Inflammatory macrophage (primary cell): ENCODE results near the gene KCNJ6.

Experiments used
- DNase-seq, 2 donors: peaks; one replicate each; pipeline ENCODE4 v3.0.0-alpha.2; 2020 to 2022

Gene KCNJ6

DNA sequence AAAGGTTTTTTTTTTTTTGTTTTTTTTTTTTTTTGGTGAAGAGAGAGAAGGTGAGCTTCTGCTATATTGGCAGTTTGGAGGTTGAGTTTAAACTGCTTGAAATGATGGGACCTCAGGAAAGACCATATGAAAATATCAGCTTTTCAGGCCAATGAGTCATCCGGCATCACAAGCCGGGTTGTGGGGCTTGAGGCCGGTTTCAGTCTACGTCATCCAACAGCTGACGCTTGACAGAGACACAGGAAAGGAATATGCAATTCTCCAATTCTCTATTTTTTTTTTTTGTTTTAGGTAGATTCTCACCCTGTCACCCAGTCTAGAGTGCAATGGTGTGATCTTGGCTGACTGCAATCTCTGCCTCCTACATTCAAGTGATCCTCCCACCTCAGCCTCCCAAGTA lies 52.4 kb downstream of the KCNJ6 start:
- DNase-seq = peak; percentile 78 to 79

DNA sequence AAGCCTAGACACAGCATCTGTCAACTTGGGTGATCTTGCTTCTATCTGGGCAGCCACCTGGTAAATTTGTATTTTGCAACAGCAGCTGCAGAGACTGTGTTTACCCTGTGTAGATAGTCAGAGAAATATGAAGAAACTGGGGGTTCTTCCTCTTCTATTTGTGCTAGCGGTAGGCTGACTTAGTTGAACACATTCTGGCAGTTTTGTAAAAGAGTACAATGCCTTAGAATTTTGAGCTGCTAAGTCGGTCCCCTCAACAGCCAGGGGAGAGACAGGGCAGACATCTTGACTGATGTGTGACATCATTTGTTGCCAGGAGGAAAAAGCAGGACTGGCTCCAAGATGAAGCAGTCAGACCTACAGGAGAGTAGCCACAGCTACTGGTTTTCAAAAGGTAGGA lies 53.7 kb downstream of the KCNJ6 start:
- peak; percentile 53 to 59 for DNase-seq

DNA sequence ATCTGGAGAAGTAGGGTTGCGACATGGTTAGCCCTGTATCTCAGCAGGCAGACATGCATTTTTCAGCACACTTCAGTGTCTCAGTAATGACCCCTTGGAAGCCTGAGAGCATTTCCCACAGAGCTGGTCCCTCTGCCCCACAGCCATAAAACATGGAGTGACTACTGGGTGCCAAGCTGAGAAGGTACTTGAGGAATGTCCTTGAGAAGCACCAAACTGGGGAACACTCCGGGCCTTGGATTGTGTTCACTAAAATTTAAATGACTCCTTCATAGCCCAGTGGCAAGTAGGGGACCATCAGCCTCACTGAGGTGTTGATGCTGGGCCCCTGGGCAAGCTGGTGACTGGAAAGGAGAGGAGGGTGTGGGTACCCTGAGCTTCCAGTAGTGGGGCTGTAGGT lies 54.7 kb downstream of the KCNJ6 start:
- DNase-seq = no peak

DNA sequence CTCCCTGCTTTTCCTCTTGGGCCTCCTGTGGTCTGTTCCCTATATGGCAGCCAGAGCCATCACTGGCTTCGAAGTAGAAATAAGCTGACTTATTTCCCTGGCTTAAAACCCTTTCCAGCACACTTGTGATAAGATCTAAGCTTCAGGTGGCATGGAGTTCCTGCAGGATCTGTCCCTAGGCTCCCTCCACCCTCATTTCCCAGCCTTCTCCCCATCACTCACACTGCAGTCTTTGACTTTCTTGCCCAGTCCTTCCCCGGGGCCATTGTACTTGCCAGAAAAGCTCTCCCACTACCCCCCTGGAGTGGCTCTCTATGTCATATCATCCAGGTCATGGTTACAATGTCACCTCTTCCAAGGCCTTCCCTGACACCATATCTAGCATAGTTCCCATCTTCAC lies 55.8 kb downstream of the KCNJ6 start:
- DNase-seq = no peak

DNA sequence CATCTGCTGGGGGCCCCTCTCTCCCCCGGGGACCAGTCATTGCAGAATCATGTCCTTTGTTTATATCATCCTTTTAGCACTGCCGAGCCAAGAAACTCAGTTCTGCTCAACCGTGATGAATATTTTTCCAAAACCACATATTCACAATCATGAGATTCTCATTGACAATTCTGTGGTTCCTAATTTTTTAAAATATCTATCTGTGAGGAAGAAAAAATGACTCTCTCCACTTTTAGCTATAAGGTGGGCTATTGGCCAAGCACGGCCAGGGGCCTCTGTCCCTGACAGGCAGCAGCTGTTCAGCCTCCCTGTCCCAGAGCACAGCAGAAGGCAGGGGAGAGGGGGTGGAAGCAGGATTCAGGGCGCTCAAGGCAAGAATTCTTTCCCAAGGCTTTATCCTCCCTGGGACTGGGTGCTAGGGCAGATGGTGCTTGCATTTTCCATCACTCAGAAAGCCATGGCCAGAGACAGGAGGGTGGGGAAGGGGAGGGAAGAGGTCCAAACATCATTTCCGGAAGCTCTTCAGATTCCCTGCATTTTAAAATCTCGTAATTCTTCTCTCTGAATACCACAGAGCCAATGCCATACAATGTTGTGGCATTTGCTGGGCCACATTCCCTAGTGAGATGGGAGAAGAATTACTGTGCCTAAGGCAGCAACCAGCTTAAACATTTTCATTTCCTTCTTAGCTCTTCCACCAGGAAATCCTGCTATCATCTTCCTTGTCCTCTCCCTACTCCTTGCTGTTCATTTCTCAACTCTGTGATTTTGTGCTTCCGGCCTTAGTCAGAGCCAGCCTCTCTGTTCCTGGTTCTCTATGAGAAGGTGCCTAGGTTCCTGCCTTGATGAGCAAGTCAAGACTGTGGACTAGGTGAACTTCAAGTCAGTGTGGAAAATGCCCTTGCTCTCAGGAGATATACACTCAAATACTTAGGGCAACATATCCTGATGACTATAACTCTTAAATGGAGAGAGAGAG lies 60.3 kb downstream of the KCNJ6 start:
- no peak for DNase-seq

DNA sequence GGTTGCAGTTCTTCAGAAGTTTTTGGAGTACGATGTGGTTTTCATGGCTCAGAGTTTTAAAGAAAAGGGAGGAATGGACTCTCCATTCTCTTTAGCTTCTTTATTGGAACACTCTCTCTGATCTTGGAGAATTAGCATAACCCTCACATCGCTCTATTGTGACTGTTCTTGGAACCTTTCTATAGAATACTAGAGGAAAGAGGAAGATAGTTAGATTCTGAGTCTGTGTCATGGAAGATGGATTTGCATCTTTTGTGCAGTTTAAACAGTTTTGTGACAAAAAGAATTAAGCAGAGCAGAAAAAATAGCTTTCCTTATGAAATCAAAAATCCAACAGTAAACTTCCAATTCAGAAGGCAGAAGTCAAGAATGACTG lies 61.0 kb downstream of the KCNJ6 start:
- no peak for DNase-seq

DNA sequence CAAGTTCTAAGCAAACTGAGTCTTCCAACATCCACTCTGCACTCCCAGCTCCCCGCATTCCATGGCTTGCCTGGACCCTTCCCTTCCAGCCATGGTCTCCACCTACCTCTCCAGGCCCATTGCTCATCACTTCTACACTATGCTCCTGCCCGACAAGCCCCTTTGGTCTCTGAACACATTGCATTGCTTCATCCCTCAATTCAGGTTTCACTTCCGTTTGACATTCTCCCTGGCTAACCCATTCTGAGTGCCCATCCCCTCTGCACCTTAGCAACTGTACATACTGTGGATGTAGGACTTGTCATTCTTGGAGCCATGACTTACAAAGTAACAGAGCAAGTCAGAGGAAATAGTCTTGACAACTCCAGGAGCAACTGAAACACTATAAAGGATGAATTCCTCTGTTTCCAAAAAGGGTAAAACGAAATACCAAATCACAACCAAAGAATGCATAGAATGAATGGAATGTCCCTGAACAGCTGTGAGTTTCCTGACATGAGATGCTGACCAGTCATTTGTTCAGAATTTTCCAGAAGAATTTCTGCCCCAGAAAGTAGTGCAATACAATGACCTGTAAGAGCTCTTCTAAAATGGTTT lies 66.7 kb downstream of the KCNJ6 start:
- no peak for DNase-seq

DNA sequence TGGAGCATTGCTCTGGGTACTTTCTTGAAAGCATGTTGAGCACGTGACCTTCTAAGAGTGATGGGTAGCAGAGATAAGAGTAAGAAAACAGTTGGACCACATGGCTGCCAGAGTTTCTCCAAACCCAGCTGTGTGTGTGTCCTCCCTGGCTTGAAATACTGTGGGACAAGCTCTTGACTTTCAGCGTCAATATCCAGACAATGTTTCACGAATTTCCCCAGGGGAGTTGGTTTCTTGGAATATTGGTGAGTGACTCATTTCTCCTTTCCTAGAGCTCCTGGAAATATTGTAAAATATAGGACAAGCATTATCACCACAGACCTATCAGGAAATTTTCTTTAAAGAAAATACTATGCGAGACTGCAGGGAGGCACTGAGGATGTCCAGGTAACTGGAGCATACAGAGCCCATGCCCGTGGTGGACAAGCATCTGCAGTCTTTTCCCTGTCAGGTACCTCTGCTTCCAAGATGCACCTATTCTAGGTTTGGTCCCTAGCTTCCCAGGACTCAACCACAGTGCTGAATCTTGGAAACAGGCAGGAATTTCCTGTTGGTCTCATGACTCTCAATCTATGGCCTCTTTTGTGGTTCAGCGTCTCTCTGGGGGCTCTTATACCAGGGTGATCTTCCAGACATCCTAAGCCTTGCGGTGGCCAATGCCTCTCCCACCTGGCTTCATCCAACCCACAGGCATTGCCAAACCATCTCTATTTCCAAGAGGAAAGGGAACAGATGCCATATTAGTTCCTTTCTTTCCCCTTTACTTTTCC lies 67.4 kb downstream of the KCNJ6 start:
- no peak for DNase-seq

DNA sequence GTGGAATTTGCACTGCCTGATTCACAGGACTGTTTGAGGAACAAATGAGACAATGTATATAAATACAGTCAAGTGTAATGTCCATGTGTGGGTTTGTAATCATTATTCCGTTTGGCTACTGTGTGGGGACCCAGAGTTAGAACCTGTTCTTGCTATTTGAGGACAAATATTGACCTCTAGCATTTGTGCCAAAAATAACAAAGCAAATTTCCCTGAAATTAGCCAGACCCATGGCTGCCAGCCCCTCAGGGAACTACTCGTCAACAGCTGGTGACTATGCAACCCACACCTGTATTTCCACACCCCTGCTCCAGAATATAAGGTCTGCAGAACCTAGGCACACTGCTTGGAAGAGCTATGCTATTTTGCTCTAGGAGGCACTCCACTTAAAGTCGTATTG lies 70.7 kb downstream of the KCNJ6 start:
- DNase-seq = no peak

DNA sequence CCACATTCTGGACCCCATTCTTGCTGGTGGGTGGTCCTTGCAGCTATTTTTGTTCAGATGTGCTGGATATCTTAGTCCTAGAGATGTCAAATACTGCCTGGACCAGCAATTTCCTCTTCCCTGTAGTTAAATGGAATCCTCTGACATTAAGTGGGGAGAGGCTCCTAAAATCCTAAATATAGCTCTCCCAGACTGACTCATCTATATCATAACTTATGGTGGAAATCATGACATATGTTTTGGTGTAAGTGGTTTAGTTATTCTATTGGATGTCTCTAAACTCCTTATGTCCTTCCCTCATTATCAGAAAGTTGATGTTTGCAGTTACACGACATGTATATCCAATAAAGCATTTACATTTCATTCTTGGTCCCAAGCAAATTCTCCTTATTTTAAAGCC lies 73.1 kb downstream of the KCNJ6 start:
- DNase-seq = no peak

DNA sequence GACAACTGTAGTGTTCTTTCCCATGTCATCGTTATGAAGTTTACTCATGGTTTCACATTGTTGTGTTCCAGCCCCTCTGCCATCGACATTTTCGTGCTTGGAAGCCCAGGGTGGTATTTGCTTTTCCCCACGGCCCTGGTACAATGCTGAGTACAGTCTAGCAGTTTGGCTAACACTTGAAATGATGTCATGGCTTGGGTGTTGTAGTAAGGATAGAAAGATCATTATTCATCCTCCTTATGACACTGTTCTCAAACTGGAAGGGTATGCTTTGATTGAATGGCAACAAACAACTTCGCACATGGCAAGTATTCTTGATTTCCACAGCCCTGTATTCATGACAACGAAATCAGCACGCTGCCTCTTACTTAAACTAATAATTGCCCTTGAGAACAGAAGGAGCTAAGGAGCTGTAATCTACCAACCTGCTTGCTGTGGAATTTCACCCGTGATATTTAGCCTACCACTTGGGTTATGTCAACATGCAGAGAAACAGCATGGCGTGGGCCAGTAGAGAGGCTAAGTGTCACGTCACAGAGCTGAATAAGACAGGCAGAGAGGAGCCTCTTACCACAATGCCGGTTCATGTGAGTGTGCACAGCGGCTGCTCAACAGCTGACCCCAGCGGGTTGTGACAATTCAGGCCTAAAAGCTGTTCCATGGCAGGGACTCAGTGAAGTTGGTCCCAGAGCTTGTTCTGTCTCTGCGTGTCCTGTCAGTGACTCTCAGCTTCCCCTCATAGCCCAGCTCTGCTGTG lies 73.9 kb downstream of the KCNJ6 start:
- no peak for DNase-seq

DNA sequence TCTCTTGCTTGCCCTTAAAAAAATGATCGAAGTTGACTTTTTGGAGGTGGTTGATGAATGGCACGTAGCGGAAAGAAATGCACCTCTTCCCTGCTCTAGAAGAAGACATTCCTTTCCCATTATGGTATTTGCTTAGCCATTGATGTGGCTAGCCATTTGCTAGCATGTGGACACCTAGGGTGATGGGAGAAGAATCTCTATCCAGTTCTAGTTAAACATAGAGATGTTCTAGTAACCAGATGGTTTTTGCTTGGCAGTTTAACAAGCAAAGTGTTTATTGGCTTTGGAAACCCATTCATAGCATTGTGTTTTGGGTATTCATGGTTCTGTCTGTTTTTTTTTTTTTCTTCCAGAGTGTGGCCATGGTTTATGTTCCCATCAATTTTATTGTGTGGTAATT lies 78.9 kb downstream of the KCNJ6 start:
- DNase-seq = no peak

DNA sequence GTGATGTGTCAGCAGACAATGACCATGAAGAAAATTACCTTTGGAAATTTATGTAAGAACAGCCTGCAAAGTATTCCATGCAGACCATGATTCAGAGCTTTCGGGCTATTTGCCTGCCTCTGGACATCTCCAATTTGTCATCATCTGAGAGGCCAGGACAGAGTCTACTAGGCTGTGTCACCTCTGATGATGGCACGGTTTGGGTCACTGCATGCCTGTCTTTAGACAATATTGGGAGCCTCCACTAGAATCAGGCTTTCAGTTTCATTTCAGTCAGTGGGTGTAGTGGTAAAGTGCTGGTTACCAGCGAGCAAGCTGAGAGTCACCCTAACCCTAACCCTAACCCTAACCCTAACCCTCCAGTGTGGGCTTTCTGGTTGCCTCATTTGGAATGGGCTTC lies 80.8 kb downstream of the KCNJ6 start:
- DNase-seq = no peak

DNA sequence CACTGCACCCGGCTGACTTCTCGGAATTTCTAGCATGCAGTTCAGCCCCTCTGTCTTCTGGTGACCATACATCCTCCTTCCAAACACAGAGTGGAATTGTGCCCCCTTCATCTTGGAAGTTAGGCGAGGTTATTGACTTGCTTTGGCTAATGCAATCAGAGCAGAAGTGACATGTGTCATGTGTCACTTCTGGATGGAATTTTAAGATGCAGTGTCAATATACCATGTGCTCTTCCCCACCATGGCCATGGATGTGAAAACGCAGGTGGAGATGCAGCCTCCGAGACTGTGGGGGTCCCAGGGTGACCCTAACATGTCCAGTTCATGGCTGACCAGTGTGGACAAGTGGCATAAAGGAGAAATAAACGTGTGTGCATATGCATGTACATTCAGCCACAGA lies 83.0 kb downstream of the KCNJ6 start:
- no peak for DNase-seq

DNA sequence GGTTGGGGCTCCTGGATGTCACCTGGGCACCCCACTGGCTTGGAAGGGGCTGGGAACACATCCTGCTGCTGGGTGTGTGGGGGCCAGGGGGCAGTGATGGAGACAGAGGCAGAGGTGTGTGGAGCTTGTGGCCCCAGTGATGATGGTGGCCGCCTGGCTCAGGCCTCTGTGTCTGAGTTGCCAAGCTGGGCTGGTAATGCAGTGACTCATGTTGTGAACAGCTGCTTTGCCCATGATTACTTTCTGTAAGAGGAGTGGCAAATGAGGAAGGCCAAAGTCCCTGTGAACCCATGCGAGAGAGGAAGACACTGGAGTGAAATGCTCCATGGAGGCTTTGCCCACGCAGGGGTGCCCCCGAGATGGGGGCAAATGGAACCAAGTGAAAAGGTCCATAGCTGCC lies 86.8 kb downstream of the KCNJ6 start:
- DNase-seq = peak; percentile 67 to 70

DNA sequence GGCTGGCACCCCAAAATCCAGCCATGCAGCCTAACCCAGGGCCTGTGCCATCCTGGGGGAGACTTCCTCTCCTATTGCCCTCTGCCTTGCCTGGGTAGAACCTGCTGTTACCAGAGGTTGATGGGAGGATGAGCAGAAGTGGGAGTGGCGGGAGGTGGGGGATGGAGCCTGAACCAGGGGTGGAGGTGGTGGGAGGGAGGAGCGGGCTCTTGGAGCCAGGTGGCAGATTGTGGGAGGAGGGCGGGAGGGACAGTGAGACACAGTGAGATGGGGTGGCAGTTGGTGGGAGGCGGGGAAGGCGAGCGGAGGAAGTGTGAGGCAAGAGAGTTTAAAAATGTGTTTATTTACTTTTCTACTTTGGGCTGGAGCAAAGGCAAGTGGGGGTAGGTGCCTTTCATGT lies 87.3 kb downstream of the KCNJ6 start:
- no peak for DNase-seq

DNA sequence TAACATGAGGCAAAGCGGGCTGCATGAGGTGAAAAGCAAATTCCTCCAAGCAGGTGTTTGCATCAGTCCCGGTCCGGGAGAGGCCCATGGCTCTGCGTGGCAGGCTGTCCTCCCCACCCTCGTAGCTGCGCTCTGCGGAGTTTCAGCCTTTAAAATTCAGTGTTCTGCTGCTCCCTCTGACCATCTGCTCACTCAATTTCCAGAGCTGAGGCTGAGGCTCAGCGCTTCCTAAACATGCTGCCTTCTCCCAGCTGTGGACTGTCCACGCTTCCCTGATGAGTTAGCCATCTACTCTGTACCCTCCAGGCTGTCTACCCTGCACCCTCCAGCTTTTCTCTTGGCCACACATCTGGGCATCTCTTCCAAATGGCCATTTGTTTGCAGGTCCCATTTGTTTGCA lies 87.7 kb downstream of the KCNJ6 start:
- DNase-seq = no peak

DNA sequence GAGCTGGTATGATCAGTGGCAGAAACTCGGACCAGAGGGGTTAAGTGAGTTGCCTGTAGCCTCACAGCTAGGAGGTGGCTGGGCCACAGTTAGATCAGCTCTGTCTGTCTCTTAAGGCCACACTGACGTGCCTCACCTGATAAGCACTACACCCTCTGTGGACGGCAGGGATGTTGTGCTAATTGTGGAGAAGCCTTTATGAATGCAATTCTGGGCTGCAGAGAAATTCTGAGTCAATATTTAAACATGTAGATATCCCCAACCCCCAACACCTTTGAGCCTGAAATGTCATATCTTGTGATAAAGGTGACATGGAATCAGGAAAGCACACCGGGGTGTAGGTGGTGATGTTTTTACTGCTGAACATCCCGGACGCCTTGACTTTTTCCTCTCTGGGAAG lies 88.3 kb downstream of the KCNJ6 start:
- DNase-seq = no peak

DNA sequence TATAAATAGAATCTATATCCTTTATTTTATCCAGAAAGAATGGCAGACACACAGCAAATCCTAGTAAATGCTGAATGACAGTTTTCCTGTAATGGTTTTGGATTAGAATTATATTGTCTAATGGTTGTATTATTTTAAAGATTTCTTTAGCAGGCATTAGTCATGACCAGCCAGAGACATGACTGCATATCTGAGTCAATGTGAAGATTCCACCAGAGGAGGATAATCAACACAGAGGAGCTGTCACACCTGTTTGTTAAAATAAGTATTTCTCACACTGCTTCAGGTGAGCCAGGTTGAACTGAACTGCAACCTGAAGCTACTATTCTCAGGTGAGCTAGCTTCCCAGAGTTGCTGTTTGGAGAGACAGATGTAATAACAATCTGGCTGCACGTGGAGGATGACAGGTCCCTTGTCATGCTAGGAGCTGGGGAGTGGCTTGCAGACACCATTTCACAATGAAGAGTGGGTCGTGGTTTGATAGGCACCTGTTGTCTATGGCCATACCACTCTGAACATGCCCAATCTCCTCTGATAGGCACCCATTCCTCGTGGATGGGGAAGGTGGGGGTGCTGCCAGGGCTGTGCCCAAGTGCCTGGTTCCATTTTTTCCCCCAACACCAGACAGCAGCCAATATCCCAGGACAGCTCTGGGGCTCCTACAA lies 94.3 kb downstream of the KCNJ6 start:
- no peak for DNase-seq

DNA sequence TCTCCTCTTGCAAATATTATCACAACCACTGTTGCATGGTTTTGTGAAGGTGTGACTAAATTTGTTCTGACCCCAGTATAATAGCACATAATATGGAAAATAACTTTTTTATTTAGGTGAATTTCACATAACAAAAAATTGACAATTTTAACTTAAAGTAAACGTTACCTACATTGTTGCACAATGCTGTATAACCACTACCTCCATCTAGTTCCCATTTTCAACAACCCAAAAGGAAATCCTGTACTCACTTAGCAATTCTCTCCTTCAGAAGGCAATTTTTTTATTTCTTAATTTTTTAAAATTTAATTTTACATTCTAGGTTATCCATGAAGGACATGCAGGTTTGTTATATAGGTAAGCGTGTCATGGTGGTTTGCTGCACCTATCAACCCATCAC lies 95.2 kb downstream of the KCNJ6 start:
- DNase-seq = peak in 1 of 2 donors; percentile 19

DNA sequence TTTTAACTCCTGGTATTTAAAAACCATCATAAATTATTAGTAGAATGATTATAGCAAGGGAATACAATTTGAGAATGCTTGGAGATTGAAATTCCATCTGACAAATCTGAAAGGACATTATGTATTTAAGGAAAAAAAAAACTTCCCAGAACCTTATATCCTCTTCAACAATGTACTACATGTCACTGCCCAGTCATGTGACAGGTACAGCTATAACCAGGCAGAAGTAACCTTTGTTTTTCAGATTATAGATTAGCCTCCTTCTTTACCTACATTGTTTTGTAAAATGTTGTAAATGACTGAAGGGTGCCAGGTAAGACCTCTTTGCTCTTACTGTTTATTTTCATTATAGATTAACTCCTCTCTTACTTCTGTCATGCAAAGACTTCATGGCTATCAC lies 96.9 kb downstream of the KCNJ6 start:
- DNase-seq = no peak

DNA sequence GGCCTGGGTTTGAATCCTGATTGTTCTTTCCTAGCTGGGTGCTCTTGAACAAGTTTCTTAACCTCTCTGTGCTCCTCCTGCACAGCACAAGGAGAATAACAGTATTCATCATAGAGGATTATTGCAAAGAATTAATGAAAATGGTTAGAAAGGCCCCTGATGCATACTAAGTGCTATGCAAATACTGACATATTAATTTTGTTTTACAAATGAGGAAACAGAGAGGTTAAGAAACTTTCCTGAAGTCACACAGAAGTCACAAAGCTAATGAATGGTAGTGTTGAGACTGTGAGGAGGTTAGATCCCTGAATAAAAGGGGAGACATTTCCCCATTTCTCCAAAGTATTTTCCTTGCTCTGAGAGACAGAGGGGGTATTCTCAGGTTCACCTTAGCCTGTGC lies 99.0 kb downstream of the KCNJ6 start:
- no peak for DNase-seq
